HUES64 (cell line): ENCODE measurements around the gene GGTA1.
"Not testable (repeated sequence)": the region's sequence is repeated elsewhere in the genome, so short reads cannot be mapped to it uniquely, and the experiment has no call there.

Experiments used
- H3K27ac ChIP-seq: 2 replicates; pipeline ENCODE4 v1.7.0; 2013; ENCODE audit warnings: low read depth, low read length, inconsistent platforms
- H3K27me3 ChIP-seq: 2 replicates; pipeline ENCODE4 v1.6.1; 2013; ENCODE audit warnings: mild to moderate bottlenecking, low read length; ENCODE audit not compliant: insufficient read depth
- H3K36me3 ChIP-seq: 2 replicates; pipeline ENCODE4 v1.6.1; 2013; ENCODE audit warnings: mild to moderate bottlenecking, low read length; ENCODE audit not compliant: insufficient read depth
- H3K4me1 ChIP-seq: 2 replicates; pipeline ENCODE4 v1.6.1; 2013; ENCODE audit warnings: mild to moderate bottlenecking, low read length, moderate library complexity; ENCODE audit not compliant: insufficient read depth
- H3K4me3 ChIP-seq: 2 replicates; pipeline ENCODE4 v1.5.1; 2013; ENCODE audit warnings: mild to moderate bottlenecking, low read length, moderate library complexity
- H3K9ac ChIP-seq: 2 replicates; pipeline ENCODE4 v1.6.1; 2013; ENCODE audit warnings: mild to moderate bottlenecking, low read depth, low read length
- H3K9me3 ChIP-seq: 2 replicates; pipeline ENCODE4 v1.6.1; 2013; ENCODE audit warnings: low read depth, low read length; ENCODE audit not compliant: insufficient read depth
- WGBS: fragments of 150-250, 120-280 bp; methylation state at CpG from one replicate; pipeline ENCODE4 v1.1.7; 2013; ENCODE audit warnings: missing lambda C conversion rate; 5-methylcytosine and 5-hydroxymethylcytosine counted together

Gene GGTA1

GRCh38 chr9:121458449-121458848 lies 41.2 kb downstream of the GGTA1 start:
- not testable (repeated sequence) for H3K9ac ChIP-seq, H3K4me3 ChIP-seq, H3K9me3 ChIP-seq, H3K4me1 ChIP-seq, H3K36me3 ChIP-seq, H3K27me3 ChIP-seq, H3K27ac ChIP-seq
- WGBS, result 96% methylated on average over 4 of the region's 4 CpGs

GRCh38 chr9:121455527-121456239 lies 44.0 kb downstream of the GGTA1 start:
- 92% methylated on average over 8 of the region's 8 CpGs for WGBS
- peaks cover 9% of the 10 kb centered on the region for H3K4me1 ChIP-seq
- H3K27ac ChIP-seq, result no peak overlapping the region
- no peaks in the 10 kb centered on the region for H3K36me3 ChIP-seq
- H3K27me3 ChIP-seq, result no peaks in the 10 kb centered on the region
- no peak overlapping the region for H3K4me3 ChIP-seq
- no peaks in the 10 kb centered on the region for H3K9me3 ChIP-seq
- no peak overlapping the region for H3K9ac ChIP-seq

- Histone ChIP-seq H3K36me3 (no peaks in the 10 kb centered on the region), H3K27ac (no peak overlapping the region), H3K27me3 (no peaks in the 10 kb centered on the region), H3K4me3 (no peak overlapping the region), H3K9ac (no peak overlapping the region), H3K4me1 (peaks cover 9% of the 10 kb centered on the region), H3K9me3 (no peaks in the 10 kb centered on the region)
- 96% methylated on average over 2 of the region's 3 CpGs for WGBS
Observed at GRCh38 chr9:121454972-121455371, 44.7 kb downstream of the GGTA1 start.

- H3K27me3 ChIP-seq, result no peaks in the 10 kb centered on the region
- whole genome bisulfite sequencing, result 66% methylated on average over 9 of the region's 9 CpGs
Observed at GRCh38 chr9:121453232-121453892, 46.3 kb downstream of the GGTA1 start.

GRCh38 chr9:121452085-121452484 lies 47.6 kb downstream of the GGTA1 start:
- H3K4me1 ChIP-seq, result peaks cover 9% of the 10 kb centered on the region
- no peak overlapping the region for H3K4me3 ChIP-seq
- H3K9me3 ChIP-seq, result no peaks in the 10 kb centered on the region
- H3K27ac ChIP-seq, result no peak overlapping the region
- WGBS, result 94% methylated on average over 6 of the region's 6 CpGs
- H3K36me3 ChIP-seq, result no peaks in the 10 kb centered on the region
- no peaks in the 10 kb centered on the region for H3K27me3 ChIP-seq
- no peak overlapping the region for H3K9ac ChIP-seq

More at GRCh38 chr9:121453232-121453892, 46.3 kb downstream of the GGTA1 start:
- no peaks in the 10 kb centered on the region for H3K36me3 ChIP-seq
- no peaks in the 10 kb centered on the region for H3K9me3 ChIP-seq
- H3K4me3 ChIP-seq, result no peak overlapping the region
- no peak overlapping the region for H3K9ac ChIP-seq
- H3K4me1 ChIP-seq, result peaks cover 9% of the 10 kb centered on the region
- H3K27ac ChIP-seq, result no peak overlapping the region

GRCh38 chr9:121451586-121451985 lies 48.1 kb downstream of the GGTA1 start:
- H3K4me1 ChIP-seq, result peaks cover 9% of the 10 kb centered on the region
- H3K36me3 ChIP-seq, result no peaks in the 10 kb centered on the region
- H3K4me3 ChIP-seq, result no peak overlapping the region
- no peak overlapping the region for H3K9ac ChIP-seq
- H3K27me3 ChIP-seq, result no peaks in the 10 kb centered on the region
- whole genome bisulfite sequencing, result 67% methylated on average over 2 of the region's 2 CpGs
- no peaks in the 10 kb centered on the region for H3K9me3 ChIP-seq
- H3K27ac ChIP-seq, result no peak overlapping the region

GRCh38 chr9:121450241-121450640 lies 49.4 kb downstream of the GGTA1 start:
- H3K9me3 ChIP-seq, result no peaks in the 10 kb centered on the region
- no peak overlapping the region for H3K9ac ChIP-seq
- H3K36me3 ChIP-seq, result no peaks in the 10 kb centered on the region
- 85% methylated on average over 3 of the region's 3 CpGs for WGBS
- no peak overlapping the region for H3K4me3 ChIP-seq
- H3K27me3 ChIP-seq, result no peaks in the 10 kb centered on the region
- H3K4me1 ChIP-seq, result peaks cover 9% of the 10 kb centered on the region; the same call in 1 of the 2 replicates
- H3K27ac ChIP-seq, result no peak overlapping the region

GRCh38 chr9:121449786-121450185 lies 49.9 kb downstream of the GGTA1 start:
- H3K27me3 ChIP-seq, result no peaks in the 10 kb centered on the region
- H3K36me3 ChIP-seq, result no peaks in the 10 kb centered on the region
- no peak overlapping the region for H3K4me3 ChIP-seq
- H3K4me1 ChIP-seq, result peaks cover 9% of the 10 kb centered on the region; the same call in 1 of the 2 replicates
- H3K9ac ChIP-seq, result no peak overlapping the region
- WGBS, result 95% methylated on average over 2 of the region's 2 CpGs
- no peak overlapping the region for H3K27ac ChIP-seq
- no peaks in the 10 kb centered on the region for H3K9me3 ChIP-seq

- H3K27me3 ChIP-seq, result no peaks in the 10 kb centered on the region
- H3K36me3 ChIP-seq, result no peaks in the 10 kb centered on the region
- H3K9ac ChIP-seq, result no peak overlapping the region
- 96% methylated on average over 6 of the region's 6 CpGs for WGBS
- H3K4me1 ChIP-seq, result no peaks in the 10 kb centered on the region
- H3K9me3 ChIP-seq, result no peaks in the 10 kb centered on the region
- H3K27ac ChIP-seq, result no peak overlapping the region
- H3K4me3 ChIP-seq, result no peak overlapping the region
Observed at GRCh38 chr9:121447321-121447834, 52.3 kb downstream of the GGTA1 start.

- no peak overlapping the region for H3K9ac ChIP-seq
- no peak overlapping the region for H3K27ac ChIP-seq
- 92% methylated on average over 3 of the region's 3 CpGs for WGBS
- H3K4me3 ChIP-seq, result no peak overlapping the region
- no peaks in the 10 kb centered on the region for H3K27me3 ChIP-seq
- H3K36me3 ChIP-seq, result no peaks in the 10 kb centered on the region
- no peaks in the 10 kb centered on the region for H3K9me3 ChIP-seq
- no peaks in the 10 kb centered on the region for H3K4me1 ChIP-seq
Observed at GRCh38 chr9:121445986-121446385, 53.7 kb downstream of the GGTA1 start.

- Histone ChIP-seq H3K4me3 (no peak overlapping the region), H3K27me3 (peaks cover 3% of the 10 kb centered on the region; the same call in 1 of the 2 replicates), H3K27ac (no peak overlapping the region), H3K4me1 (no peaks in the 10 kb centered on the region), H3K36me3 (no peaks in the 10 kb centered on the region), H3K9me3 (no peaks in the 10 kb centered on the region), H3K9ac (no peak overlapping the region)
- 95% methylated on average over 7 of the region's 7 CpGs for WGBS
Observed at GRCh38 chr9:121443981-121444380, 55.7 kb downstream of the GGTA1 start.
